Measurements from ENCODE around the gene TNFAIP8.

The TNFAIP8 gene

GRCh38 chr5:119332978-119333401, 22.8 kb upstream of the TNFAIP8 start:
- no peak overlapping the region for H3K4me3 ChIP-seq (ENCODE audit: low read depth, low read length)
- in situ Hi-C loops (cut with HindIII; ENCODE audit: low sequenced_read_pairs): no loop called here
- TF ChIP-seq CTCF (IDR thresholded peaks at IDR 0.05; ENCODE audit: low read depth, low read length): no peak
- no peak for DNase-seq (ENCODE audit: low read depth, low spot score)

- no peak for DNase-seq (ENCODE audit: low read depth, low spot score)
- no peak for TF ChIP-seq CTCF (IDR thresholded peaks at IDR 0.05; ENCODE audit: low read depth, low read length)
- no peak overlapping the region for H3K4me3 ChIP-seq (ENCODE audit: low read depth, low read length)
- in situ Hi-C loops (cut with HindIII; ENCODE audit: low sequenced_read_pairs): no loop called here
Observed at GRCh38 chr5:119333421-119333851, 22.4 kb upstream of the TNFAIP8 start.

- in situ Hi-C loops (cut with HindIII; ENCODE audit: low sequenced_read_pairs): no loop called here
- no peak for TF ChIP-seq CTCF (IDR thresholded peaks at IDR 0.05; ENCODE audit: low read depth, low read length)
- no peak for DNase-seq (ENCODE audit: low read depth, low spot score)
- no peak overlapping the region for H3K4me3 ChIP-seq (ENCODE audit: low read depth, low read length)
Observed at GRCh38 chr5:119335261-119335677, 20.6 kb upstream of the TNFAIP8 start.

- in situ Hi-C loops (cut with HindIII; ENCODE audit: low sequenced_read_pairs): no loop called here
- no peak for TF ChIP-seq CTCF (IDR thresholded peaks at IDR 0.05; ENCODE audit: low read depth, low read length)
- DNase-seq (ENCODE audit: low read depth, low spot score): no peak
- H3K4me3 ChIP-seq (ENCODE audit: low read depth, low read length): no peak overlapping the region
Observed at GRCh38 chr5:119336262-119336661, 19.6 kb upstream of the TNFAIP8 start.

- no peak for DNase-seq (ENCODE audit: low read depth, low spot score)
- in situ Hi-C loops (cut with HindIII; ENCODE audit: low sequenced_read_pairs): no loop called here
- no peak for TF ChIP-seq CTCF (IDR thresholded peaks at IDR 0.05; ENCODE audit: low read depth, low read length)
- H3K4me3 ChIP-seq (ENCODE audit: low read depth, low read length): no peak overlapping the region
Observed at GRCh38 chr5:119336845-119337580, 18.8 kb upstream of the TNFAIP8 start.

GRCh38 chr5:119338326-119338946, 17.4 kb upstream of the TNFAIP8 start:
- in situ Hi-C loops (cut with HindIII; ENCODE audit: low sequenced_read_pairs): no loop called here
- H3K4me3 ChIP-seq (ENCODE audit: low read depth, low read length): no peak overlapping the region
- no peak for TF ChIP-seq CTCF (IDR thresholded peaks at IDR 0.05; ENCODE audit: low read depth, low read length)
- DNase-seq (ENCODE audit: low read depth, low spot score): no peak
